ENCODE data around the gene PCDHGA1.
"Not testable (repeated sequence)": the region's sequence is repeated elsewhere in the genome, so short reads cannot be mapped to it uniquely, and the experiment has no call there.

PCDHGA1 gene

DNA sequence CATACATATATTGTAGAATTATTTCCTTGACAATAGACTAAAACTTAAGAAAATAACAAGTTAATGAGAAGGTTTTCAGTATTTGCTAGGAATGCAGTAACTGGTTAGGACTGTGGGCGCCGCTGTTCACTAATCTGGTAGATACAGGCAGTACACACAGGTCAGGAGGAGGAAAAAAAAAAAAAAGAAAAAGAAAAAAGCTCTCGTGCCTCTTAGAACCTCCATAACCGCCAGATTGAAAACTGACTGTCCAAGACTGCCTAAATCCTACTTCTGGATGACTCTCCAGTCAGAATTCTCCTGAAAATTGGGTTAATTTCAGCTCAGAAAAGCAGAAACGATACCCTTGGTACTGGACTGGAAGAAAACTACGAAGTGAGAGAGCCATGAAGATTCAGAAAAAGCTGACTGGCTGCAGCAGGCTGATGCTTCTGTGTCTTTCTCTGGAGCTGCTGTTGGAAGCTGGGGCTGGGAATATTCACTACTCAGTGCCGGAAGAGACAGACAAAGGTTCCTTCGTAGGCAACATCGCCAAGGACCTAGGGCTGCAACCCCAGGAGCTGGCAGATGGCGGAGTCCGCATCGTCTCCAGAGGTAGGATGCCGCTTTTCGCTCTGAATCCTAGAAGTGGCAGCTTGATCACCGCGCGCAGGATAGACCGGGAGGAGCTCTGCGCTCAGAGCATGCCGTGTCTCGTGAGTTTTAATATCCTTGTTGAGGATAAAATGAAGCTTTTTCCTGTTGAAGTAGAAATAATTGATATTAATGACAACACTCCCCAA is at the start of gene PCDHGA1:
Gene PCDHGA1, plus strand, starts transcription at position 216 of the 782 bp plus-strand sequence.
- no peak for DNase-seq

- DNase-seq, result no peak
Observed at GRCh38 chr5:141298376-141298775, 31.9 kb upstream of the PCDHGA1 start.

DNA sequence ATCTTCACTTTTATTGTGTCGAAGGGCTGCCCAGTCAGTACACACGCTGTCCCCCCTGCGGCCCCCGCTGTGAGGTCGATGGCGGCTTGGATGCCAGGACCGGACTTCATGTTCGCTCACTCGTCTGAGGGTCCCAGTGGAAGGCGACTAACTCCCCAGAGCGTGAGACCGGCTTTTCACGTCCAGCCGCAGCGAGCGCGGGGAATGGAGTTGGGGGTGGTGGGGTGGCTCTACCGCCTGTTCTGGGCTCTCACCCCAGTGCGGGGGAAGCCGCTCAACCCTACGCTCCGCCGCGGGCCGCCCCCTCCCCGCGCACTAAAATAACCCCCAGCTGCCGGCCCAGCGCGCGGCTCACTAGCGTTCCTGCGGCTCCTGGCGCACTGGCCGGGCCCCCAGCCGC is 26.6 kb upstream of the PCDHGA1 start, which contains the start of gene SLC25A2:
Gene SLC25A2, minus strand, starts transcription at position 294 of the 400 bp plus-strand sequence. Its CDS starts 184 bp downstream, at position 110.
- DNase-seq, result no peak

GRCh38 chr5:141306630-141307029 is 23.7 kb upstream of the PCDHGA1 start:
- no peak for DNase-seq

GRCh38 chr5:141313711-141314110 is 16.6 kb upstream of the PCDHGA1 start:
- no peak for DNase-seq

DNA sequence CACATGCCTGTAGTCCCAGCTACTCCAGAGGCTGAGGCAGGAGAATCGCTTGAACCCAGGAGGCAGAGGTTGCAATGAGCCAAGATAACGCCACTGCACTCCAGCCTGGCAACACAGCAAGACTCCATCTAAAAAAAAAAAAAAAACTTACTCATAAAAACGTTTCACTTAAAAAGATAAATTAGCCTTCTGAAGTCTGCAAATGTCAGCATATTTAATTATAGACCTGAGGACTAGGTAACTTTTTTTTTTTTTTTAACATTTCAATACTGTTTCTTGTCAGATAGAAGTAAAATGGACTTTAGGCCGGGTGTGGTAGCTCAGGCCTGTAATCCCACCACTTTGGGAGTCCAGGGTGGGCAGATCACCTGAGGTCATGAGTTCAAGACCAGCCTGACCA is 13.4 kb upstream of the PCDHGA1 start:
- DNase-seq, result not testable (repeated sequence)

- no peak for DNase-seq
Observed at GRCh38 chr5:141319202-141319601, 11.1 kb upstream of the PCDHGA1 start.

GRCh38 chr5:141319699-141320098 is 10.6 kb upstream of the PCDHGA1 start:
- DNase-seq, result no peak

- DNase-seq, result peak; percentile 89
Observed at GRCh38 chr5:141320225-141321169, 9.8 kb upstream of the PCDHGA1 start, which contains the start of gene TAF7. Gene TAF7 (minus strand): TSS chr5:141320784. CDS start chr5:141320044, 740 bp downstream.

DNA sequence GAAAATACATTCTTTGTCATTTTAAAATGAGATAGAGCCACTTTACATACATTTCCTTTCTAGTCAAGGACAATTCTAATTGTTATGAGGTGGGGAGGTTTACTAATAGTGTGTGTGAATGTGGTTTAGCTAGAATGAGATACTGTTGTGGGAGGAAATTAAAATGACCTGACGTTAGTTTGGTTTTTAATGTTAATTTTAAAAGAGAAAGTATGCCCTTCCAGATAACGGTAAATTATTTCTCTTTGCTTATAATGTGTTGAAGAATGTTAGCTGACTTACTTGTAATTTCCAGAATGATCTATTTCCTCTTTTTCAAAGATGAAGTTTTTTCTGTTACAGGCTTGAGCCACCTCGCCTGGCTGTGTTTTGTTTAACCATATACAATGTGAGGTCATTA is 8.1 kb upstream of the PCDHGA1 start:
- no peak for DNase-seq

GRCh38 chr5:141326088-141326854 is 4.0 kb upstream of the PCDHGA1 start:
- DNase-seq, result peak; percentile 52

- DNase-seq, result no peak
Observed at GRCh38 chr5:141328231-141328630, 2.1 kb upstream of the PCDHGA1 start.

DNA sequence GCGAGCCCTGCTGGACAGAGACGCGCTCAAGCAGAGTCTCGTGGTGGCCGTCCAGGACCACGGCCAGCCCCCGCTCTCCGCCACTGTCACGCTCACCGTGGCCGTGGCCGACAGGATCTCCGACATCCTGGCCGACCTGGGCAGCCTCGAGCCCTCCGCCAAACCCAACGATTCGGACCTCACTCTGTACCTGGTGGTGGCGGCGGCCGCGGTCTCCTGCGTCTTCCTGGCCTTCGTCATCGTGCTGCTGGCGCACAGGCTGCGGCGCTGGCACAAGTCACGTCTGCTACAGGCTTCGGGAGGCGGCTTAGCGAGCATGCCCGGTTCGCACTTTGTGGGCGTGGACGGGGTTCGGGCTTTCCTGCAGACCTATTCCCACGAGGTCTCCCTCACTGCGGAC is 2.3 kb downstream of the PCDHGA1 start:
- not testable (repeated sequence) for DNase-seq

GRCh38 chr5:141338538-141339306 is 8.4 kb downstream of the PCDHGA1 start, which contains the start of gene PCDHGA2:
Gene PCDHGA2 (plus strand): TSS chr5:141338760.
- no peak for DNase-seq

DNA sequence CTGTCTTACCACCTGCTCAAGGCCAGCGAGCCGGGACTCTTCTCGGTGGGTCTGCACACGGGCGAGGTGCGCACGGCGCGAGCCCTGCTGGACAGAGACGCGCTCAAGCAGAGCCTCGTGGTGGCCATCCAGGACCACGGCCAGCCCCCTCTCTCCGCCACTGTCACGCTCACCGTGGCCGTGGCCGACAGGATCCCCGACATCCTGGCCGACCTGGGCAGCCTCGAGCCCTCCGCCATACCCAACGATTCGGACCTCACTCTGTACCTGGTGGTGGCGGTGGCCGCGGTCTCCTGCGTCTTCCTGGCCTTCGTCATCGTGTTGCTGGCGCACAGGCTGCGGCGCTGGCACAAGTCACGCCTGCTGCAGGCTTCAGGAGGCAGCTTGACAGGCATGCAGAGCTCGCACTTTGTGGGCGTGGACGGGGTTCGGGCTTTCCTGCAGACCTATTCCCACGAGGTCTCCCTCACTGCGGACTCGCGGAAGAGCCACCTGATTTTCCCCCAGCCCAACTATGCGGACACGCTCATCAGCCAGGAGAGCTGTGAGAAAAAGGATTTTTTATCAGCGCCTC is 10.6 kb downstream of the PCDHGA1 start:
- not testable (repeated sequence) for DNase-seq

DNA sequence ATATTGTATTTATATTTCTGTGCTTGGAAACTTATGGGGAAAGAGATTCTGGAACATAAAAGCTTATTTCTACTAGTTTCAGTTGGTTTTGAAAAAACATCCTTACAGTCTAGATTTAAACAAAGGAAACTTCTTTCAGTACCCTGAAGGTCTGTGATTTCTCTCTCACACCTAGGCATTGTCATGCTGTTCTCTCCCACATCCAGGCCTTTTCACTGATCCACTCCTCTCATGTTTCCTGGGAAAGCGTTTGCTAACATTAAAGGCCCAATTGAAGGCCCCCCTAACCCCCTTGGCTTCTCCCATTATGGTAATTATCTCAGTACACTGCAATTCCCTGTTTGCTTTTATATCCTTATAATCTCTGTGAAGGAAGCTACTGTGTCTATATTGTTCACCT is 12.5 kb downstream of the PCDHGA1 start:
- DNase-seq, result no peak

GRCh38 chr5:141343242-141343952 is 13.1 kb downstream of the PCDHGA1 start, which contains the start of gene PCDHGA3:
Gene PCDHGA3 (plus strand): TSS chr5:141343829. CDS start chr5:141344034, 205 bp downstream.
- DNase-seq, result no peak

- DNase-seq, result no peak
Observed at GRCh38 chr5:141343953-141344463, 13.7 kb downstream of the PCDHGA1 start.

DNA sequence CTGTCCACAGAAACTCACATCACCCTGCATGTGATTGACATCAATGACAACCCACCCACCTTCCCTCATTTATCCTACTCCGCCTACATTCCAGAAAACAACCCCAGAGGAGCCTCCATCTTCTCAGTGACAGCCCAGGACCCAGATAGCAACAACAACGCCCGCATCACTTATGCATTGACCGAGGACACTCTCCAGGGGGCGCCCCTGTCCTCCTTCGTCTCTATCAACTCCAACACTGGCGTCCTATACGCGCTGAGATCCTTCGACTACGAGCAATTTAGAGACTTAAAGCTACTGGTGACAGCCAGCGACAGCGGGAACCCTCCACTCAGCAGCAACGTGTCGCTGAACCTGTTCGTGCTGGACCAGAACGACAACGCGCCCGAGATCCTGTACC is 15.0 kb downstream of the PCDHGA1 start:
- no peak for DNase-seq

GRCh38 chr5:141346017-141346416 is 15.7 kb downstream of the PCDHGA1 start:
- DNase-seq, result not testable (repeated sequence)

All from activated T-cell treated with anti-CD3 and anti-CD28 coated beads for 4 hours (primary cell).